HG02642 (cell line): ENCODE data around the gene SPANXN4.

Experiments
- ATAC-seq: cut with Tn5 transposase; IDR thresholded peaks from one replicate; pipeline ENCODE4 v1.9.1; 2021; ENCODE audit warnings: mild to moderate bottlenecking; ENCODE audit not compliant: unreplicated experiment, poor library complexity

Gene SPANXN4, protein sequence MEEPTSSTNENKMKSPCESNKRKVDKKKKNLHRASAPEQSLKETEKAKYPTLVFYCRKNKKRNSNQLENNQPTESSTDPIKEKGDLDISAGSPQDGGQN

DNA sequence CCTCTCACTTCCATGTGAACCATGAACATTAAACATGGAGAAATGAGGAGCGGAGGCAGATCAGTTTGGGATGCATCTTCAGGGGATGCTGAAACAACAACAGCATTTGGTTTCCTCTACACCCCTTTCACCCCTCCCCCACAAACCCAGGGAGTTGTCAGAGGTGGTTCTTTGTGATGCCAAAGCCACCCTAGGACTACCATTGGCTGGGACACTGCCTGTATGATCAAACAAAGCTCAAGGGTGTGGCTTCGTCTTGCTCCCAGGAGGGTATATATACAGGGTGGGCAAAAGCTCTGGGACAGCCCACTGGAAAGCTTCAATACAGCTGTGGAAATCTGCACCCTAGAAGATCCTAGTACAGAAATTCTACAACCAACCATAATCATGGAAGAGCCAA lies at the start of gene SPANXN4:
Gene SPANXN4 (plus strand): TSS at position 301 of the 400 bp plus-strand sequence. CDS start 87 bp downstream, at position 388.
- no peak for ATAC-seq

DNA sequence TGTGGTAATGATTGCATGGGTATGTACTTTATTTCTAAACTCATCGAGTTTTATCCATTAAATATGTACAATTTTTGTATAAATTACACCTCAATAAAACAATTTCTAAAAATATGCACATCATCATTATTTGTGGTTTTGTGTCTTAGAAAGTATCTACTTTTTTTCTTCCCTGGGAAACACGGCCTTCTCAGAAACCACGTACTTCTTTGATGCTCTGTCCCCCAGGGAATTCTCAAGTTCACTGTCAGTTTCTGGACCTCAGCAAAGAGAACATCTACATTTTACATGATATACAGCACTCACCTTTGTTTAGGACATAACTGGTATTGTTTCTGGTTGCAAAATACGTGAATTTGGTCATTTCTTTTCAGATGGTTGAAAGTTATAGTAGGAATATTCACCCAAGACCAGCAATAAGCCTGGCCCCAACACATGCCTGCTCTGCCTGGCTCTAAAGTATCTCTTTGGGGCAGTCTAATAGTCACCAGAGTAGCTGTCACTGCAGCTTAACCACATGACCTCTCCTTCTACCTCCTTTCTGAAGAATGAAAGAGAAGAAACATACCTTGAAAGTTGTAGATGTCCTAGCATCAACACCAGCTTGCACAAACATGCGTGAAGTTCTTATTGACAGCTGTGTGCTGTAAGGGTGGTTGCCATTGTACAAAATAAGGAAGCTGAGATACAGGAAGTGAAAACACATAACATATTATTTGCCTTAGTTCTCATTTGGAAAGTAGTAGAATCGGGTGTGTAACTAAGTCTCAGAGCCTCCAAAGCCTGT lies 48.4 kb upstream of the SPANXN4 start:
- ATAC-seq: peak; percentile 88

DNA sequence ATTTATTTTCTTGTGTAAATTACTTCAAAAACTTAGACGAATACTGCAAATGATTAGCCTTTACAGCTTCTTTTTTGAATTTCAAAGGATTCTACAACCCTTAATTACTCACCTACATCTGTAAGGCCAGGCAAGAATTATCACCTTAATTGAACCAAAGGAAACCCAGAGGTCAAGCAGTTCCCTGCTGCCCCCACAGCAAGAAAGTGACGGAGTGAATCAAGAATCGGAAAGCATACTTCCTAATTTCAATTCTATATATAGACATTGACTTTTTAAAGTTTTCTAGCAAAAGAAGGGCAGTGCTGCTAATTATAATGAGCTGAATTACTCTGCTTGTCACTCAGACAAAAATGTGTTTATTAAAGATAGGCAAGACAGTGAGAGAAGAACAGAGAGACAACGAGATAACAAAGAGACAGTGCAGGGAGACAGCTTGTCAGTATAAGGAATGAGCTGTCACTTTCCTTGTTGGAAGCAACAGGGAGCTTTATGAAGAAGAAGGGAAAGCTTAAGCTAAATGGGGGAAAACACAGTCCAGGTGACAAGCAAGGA lies 47.5 kb upstream of the SPANXN4 start:
- ATAC-seq: no peak

DNA sequence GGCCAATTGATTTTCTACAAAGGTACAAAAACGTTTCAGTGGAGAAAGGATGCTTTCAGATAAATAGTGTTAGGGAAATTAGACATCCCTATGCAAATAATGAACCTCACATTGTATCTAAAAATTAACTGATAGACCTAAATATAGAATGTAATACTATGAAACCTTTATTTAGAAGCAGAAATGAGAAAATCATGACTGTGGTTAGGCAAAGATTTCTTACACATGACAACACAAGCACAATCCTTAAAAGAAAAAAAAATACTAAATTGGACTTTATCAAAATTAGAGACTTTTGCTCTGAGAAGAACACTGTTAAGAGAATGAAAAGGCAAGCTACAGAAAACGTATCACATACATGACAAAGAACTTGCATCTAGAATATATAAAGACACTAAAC lies 43.0 kb upstream of the SPANXN4 start:
- no peak for ATAC-seq

DNA sequence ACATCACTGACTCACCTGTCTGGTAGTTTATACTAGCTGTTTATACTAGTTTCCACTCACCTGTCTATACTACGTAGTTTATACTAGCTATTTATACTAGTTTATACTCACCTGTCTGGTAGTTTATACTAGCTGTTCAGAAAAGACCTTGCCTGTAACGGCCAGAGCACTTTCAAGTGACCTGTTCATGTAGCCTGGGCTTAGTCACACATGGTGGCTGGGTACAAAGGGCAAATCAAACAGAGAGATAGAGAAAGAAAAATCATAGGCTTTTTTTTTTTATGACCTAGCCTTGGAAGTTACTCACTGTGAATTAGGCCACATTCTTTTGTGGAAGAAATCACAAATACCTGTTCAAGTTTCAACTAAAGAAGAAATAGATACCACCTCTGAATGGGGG lies 30.7 kb upstream of the SPANXN4 start:
- ATAC-seq: no peak

DNA sequence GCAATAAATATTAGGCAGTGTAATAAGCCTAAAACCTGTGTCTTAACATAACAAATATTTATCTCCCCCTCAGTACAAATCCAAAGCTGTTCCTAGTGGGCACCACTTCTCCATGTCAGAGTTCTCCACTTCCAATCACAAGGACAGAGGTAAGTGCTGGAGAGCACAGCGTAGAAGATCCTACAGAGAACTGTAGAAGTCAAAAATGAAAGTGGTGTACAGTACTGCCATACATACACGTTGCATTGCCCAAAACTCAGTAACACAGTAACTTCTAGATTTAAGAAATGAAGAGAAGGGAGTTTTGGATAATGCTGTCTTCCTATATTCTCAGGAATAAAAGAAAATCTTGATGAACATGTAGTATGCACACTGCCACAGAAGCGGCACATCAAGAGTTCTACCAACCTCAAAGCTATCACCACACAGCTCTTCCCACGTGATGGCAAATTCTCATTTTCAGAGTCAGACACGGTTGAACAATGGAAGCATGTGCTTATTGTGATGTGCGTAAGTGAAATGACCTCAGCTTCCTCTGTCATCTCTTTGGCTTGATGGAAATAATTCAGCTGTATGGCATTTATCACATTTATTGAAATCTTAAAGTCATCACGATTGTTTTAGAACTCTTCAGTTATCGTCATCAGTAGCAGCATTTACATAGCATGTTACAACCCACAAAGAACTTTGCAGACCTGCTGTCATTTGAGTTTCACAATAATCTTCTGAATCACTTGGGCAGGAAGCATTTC lies 27.1 kb upstream of the SPANXN4 start:
- no peak for ATAC-seq

DNA sequence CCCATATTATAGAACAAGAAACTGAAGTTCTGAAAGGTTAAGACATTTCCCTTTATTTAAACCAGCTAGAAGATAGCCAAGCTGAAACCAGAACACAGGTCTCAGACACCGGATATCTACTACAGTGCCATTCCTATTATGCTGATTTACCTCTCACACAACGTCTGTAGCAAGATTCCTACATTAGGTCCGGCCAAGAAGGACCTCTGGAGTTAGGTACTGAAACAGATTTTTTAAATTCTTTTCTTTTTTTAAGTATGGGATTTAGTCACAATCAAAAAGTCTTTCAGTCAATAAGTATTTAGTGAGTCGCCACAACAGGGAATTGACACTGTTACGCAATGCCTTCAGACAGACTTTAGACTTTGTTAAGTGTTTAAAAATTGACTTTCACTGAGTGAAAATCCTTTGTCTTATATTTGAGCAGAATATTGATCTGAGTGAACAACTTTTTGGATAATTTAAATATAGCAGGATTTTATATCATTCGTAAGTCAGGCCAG lies 26.5 kb upstream of the SPANXN4 start:
- ATAC-seq: no peak

DNA sequence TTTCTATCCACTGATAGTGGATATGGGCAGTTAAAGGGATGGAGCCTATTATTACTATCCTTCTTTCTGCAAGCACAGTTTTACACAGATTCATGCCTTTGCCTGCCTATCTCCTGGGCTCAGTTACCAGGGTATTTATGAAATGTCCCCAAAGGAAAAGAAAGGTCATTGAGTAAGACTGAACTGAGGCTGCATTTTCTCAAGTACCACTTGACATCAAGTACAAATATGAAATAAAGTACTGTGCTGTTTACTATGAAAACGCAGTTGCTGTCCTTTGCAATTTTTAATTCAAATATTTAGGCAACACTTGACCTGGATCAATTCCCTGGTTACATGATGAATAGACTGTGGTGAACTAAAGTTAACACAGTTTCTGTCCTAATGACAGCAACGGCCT lies 23.5 kb upstream of the SPANXN4 start:
- ATAC-seq: no peak

DNA sequence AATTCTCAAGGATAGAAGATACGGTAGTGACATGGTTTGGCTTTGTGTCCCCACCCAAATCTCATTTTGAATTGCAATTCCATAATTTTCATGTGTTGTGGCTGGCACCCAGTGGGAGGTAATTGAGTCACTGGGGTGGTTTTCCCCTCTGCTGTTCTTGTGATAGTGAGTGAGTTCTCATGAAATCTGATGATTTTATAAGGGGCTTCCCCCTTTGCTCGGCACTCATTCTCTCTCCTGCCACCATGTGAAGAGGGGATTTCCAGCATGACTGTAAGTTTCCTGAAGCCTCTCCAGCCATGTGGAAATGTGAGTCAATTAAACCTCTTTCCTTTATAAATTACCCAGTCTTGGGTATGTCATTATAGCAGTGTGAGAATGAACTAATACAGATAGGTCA lies 8.5 kb upstream of the SPANXN4 start:
- no peak for ATAC-seq

DNA sequence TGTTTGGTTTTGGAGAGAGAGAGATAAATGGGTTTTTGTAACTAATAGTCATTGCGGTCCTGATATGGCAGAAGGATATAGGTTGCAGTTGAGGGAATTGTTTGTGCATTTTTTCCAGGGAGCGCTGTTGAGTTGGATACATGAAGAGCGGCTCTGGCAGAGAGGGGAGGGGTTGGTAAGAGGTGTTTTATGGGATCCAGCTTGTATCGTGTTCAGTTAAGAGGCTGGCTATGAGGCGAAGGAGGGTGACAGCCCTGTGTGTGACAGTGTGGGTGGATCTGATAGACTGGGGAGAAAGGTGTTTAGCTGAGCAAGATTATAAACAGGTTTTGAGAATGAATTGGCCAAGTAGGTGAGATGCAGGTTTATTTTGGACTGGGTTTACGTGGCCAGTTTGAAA lies 1.5 kb downstream of the SPANXN4 start:
- ATAC-seq: no peak

DNA sequence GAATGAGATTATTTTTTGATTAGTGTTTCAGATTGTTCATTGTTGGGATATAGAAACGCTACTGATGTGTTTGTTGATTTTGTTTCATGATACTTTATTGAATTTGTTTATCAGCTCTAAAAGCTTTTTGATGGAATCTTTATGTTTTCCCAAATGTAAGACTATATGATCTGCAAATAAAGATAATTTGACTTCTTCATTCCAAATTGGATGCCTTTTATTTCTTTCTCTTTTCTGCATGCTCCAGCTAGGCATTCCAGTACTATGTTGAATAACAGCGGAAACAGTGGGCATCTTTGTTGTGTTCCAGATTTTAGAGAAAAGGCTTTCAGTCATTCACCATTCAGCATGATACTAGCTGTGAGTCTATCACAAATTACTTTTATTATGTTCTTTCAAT lies 21.8 kb downstream of the SPANXN4 start:
- no peak for ATAC-seq

DNA sequence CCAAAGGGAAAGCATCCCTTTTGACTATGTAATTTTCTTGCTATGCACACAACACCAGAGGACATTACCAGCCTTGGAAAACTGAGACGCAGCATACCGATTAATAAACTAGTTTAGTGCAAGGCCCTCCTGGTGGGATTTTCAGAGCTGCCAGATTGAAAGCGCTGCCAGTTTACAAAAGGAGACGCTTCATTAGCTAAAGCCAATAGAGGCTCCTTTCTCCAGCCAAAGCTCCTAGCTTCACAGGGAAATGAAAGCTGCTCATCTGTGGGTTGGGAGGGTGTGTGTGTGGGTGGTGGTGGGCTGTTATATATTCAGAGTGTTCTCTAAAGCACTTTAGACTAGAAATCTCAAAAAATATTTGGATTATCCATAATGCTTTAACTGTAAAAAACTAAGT lies 32.4 kb downstream of the SPANXN4 start:
- ATAC-seq: no peak

DNA sequence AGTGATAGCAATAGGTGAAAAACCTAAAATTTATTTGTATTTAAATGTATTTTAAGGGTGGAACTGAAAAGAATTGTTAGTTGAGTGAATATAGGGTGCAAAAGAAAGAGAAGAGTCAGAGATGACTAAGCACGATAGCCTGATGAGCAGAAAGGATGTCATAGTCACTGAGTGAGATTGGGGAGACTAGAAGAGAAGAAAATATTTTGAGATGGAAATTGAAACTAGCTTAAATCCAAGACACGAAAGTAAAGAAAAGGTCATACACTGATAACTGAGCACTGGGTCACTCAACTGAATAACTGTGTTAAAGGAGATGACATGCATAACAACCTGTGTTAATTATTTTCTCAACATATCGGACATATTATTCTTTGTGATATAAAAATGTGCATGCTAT lies 55.5 kb downstream of the SPANXN4 start:
- no peak for ATAC-seq

DNA sequence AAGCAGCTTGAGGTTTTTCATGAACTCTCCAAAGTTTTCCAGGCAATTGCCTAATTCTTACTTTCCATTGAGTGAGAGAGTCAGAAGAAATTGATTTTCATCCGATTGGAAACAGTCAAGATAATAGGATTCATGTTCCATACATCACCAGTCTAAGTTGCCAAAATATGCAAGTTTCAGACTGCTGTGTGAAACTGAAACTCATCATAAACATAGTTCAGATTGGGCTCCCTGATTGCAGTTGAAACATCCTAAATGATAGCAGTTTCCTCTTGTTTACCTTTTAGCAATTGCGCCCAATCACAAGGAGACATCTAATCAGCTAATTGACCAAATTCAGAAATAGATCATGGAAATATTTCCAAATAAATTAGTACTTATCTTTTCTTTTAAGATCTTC lies 56.8 kb downstream of the SPANXN4 start:
- ATAC-seq: no peak
